Measurements from ENCODE around the gene RND3. TPM values are rescaled to one million over a fixed set of nuclear protein-coding genes. Genes with fewer than 3 reads are reported as not detected.

RND3 gene
- total RNA-seq, 4 donors from 2014 or later: 41.3 to 214 (median 103) TPM

DNA sequence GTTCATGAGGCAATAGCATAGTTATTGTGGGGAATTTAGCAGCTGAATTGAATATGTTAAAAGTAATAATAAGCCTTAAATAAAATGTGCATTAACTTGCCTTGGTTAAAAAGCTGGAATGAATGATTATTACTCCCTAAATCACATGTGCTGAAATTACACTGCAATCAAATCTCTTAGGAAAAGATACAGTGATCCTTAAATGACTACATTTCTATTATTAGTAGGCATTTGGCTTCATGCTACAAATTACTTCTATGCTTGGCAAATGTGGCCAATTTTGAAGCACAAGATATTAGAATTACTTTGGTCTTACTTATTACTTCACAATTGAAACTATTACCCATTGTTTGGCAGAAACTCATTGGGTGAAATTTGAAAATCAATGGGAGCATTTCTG is 5.4 kb downstream of the RND3 start:
- ATAC-seq (ENCODE audit: low FRiP score): no peak
- no peak for DNase-seq (ENCODE audit: low spot score)
- TF ChIP-seq, protein P1, sequence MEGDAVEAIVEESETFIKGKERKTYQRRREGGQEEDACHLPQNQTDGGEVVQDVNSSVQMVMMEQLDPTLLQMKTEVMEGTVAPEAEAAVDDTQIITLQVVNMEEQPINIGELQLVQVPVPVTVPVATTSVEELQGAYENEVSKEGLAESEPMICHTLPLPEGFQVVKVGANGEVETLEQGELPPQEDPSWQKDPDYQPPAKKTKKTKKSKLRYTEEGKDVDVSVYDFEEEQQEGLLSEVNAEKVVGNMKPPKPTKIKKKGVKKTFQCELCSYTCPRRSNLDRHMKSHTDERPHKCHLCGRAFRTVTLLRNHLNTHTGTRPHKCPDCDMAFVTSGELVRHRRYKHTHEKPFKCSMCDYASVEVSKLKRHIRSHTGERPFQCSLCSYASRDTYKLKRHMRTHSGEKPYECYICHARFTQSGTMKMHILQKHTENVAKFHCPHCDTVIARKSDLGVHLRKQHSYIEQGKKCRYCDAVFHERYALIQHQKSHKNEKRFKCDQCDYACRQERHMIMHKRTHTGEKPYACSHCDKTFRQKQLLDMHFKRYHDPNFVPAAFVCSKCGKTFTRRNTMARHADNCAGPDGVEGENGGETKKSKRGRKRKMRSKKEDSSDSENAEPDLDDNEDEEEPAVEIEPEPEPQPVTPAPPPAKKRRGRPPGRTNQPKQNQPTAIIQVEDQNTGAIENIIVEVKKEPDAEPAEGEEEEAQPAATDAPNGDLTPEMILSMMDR (IDR thresholded peaks at IDR 0.05): no peak

DNA sequence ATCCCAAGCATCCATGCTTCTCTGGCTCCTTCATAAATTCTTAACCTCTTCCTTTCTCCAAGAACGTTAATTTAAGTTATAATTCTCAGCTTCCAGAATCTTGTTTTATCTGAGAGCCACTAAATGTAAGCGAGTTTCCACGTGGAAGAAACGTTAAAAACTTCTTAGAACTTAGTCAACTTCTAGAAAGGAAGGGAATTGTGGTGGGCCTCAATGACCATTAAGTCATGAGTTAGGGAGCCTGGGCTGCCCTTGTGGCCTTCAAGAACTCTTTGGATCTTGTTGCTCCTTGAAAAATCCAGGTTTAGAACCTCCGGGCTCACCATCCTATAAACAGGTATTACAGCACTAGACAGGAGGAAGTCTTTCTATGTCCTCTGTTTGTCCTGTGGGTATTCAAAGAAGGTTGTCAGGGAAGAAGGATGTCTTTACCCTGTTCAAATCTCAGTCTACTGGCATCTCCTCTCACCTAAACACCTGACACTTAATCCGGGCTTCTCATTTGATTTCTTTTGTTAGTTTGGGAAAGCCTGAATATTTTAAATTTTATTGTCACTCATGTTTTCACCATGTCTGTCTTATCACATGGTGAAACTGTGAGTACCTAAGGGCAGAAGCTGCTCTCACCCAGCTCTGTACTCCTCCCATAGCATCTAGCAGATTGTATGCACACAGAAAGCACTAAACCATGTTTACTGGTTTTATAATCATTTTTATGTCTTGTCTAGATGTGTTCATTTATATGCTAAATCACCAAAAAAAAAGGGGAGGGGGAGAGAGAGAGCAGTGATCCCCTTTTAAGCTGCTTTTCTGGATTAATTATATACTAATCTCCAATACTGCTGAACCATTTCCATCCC is 6.3 kb downstream of the RND3 start:
- DNase-seq (ENCODE audit: low spot score): no peak
- TF ChIP-seq, protein P1 (IDR thresholded peaks at IDR 0.05): no peak
- ATAC-seq (ENCODE audit: low FRiP score): no peak

DNA sequence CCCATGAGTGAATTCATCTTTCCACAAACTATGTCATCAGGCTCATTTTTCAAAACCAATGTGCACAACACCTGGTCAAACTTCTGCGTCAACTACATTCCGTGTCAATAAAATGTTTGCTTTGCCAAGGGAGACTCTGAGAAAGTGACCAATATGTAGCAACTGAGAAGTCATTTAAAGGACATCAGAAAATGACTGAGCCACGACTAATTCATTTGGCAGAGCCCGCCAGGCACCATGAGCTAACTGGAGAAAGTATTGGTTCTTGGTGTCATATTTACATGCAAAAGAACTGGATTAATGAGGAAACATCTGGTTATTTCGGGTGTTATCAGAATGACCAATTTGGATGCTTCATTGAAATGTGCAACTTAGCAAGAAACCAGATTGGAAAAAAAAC is 7.2 kb downstream of the RND3 start:
- DNase-seq (ENCODE audit: low spot score): no peak
- ATAC-seq (ENCODE audit: low FRiP score): no peak
- TF ChIP-seq, protein P1 (IDR thresholded peaks at IDR 0.05): no peak

DNA sequence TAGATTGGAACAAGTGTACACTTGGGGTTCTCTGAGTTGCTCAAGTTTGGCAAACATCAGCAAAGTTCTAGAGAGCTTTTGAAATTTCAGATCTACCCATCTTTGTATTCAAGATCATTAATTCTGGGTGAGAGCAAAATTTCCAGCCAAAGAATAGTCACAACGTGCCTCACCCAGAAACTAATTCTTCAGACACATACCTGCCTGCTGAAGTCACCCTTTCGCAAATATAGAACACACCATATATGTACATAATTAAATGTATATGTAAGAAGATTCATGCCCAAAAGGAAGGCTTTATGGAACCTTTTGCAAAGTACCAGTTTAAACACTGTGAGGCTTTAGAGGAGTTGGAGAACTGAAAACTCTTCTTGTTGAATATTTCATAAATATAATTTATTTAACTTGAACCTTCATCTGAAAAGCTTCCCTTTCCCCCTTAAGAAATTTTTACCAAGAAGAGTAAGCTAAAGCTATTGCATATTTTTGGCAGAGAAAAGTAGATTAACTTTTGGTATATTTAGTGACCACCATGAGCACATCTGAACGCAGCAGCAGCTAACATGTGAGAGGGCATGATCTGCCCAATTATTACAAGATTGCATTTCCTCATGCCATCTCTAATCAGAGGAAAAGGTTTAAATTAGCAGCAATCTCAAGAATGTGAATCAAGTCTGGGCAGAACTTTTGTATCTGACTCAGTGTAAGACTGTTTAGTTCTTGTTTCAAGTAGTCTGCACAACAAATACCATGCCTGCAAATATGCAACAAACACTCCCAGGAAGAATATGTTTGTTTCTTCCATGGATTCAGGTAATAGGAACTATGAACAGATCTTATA is 8.2 kb downstream of the RND3 start:
- TF ChIP-seq, protein P1 (IDR thresholded peaks at IDR 0.05): no peak
- DNase-seq (ENCODE audit: low spot score) (no peak), ATAC-seq (ENCODE audit: low FRiP score) (no peak)

DNA sequence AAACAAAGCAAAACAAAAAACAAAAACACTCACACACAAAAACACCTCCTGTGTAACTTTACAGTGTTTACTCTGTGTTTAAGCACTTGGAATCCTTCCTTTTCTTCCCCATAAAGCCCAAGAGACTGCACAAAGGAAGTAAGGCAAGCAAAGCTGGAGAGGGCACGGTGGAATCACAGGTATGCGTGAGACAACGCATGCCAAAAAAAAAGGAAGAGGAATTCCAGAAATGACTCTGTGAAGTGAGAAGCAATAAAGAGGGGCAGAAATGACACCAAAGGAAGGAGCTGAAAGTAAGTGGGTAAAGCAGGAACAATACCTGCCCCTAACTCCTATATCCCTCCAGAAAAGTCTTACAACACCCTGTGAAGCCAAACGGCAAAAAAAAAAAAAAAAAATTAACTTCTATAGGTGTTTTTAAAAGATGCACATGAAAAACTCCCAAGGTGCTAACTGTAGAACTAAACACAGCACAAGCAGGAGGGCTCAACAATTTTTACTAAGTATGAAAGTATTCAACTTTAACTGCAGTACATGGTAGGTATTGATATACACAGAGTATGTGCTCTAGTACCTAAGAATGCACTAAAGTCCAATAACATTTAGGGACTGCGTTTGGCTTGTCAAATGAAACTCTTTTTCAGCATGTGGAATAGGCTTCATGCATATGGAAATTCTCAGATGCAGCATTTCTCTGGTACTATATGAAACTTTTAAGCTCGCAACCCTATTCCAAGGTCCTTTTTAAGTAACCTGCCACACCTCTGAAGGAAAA is 9.1 kb downstream of the RND3 start:
- ATAC-seq (ENCODE audit: low FRiP score) (no peak), DNase-seq (ENCODE audit: low spot score) (no peak)
- TF ChIP-seq, protein P1 (IDR thresholded peaks at IDR 0.05): no peak

DNA sequence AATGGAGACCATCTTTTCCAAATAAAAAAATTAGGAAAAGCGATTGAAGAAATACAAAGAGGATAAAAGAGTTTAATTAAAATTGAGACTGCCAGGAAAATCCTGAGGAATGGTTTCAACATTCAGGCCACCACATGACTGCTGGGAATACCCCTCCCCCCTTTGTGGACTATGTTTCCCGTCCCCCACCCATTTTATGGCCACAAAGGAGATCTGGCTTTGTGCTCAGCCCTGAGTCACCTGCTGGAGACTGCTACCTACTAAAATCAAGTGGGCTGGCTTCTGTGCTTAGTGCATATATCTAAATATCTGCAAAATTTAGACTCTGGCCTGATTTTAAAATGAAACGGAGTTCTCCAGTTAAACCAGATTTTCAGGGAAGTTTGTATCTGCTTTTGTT is 10.1 kb downstream of the RND3 start:
- no peak for ATAC-seq (ENCODE audit: low FRiP score)
- no peak for DNase-seq (ENCODE audit: low spot score)
- TF ChIP-seq, protein P1 (IDR thresholded peaks at IDR 0.05): no peak
